ENCODE measurements around the gene NEK6.

DNA sequence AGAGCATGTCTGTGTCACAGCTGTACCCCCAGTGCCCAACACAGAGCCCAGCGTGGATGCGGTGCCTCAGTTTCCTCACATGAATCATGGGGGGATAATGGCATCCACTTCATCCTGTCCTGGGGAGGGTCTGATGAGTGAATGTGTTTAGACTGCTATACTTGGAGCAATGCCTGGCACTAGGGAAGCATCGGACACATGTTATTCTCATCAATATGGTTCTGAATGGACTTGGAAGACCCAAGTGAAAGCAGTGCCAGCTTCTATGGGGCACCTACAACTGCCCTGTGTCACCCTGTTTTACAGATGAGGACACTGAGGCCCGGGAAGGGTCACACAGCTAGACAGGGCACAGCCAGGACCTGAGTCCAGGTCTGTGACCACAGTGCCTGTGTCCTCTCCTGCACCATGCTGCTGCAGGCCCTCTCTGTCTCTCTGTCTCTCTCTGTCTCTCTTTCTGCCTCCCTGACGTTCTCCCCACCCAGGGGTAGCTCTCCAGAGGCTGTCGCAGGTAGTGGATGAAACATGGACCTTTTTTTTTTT, 42.3 kb upstream of the NEK6 start:
- TF ChIP-seq POLR2A (IDR thresholded peaks at IDR 0.05; ENCODE audit: low read length) (no peak), GATA1 (IDR thresholded peaks at IDR 0.05; ENCODE audit: low read depth, low read length) (no peak)
